Esophagus squamous epithelium (tissue), 4 donors: Measurements from ENCODE around the gene SLC31A1.

Experiments
- CTCF ChIP-seq, 6 experiments: fragments of 450-650 bp in 4 of 6; fragments of 200-600 bp in 2 of 6; sonication (generic) in 2 of 6; IDR thresholded peaks; one replicate each; pipeline ENCODE4 v1.5.1; 2016 to 2019; ENCODE audit warnings: antibody characterized with exemption in 6 of 6, mild to moderate bottlenecking in 4 of 6, moderate library complexity in 4 of 6
- POLR2A ChIP-seq, 4 donors: fragments of 450-650 bp; IDR thresholded peaks; one replicate each; pipeline ENCODE4 v1.6.1; 2017; ENCODE audit warnings: antibody characterized with exemption in 4 of 4, mild to moderate bottlenecking in 4 of 4, moderate library complexity in 3 of 4

- TF ChIP-seq CTCF (IDR thresholded peaks at IDR 0.05) = no peak
- no peak for TF ChIP-seq POLR2A (IDR thresholded peaks at IDR 0.05)
Observed at GRCh38 chr9:113219186-113219936, 2.0 kb upstream of the SLC31A1 start.
